ENCODE data around the gene CASP8AP2.
"Not testable (repeated sequence)": the region's sequence is repeated elsewhere in the genome, so short reads cannot be mapped to it uniquely, and the experiment has no call there.

GRCh38 chr6:89910001-89910901 lies 80.6 kb downstream of the CASP8AP2 start:
- TF ChIP-seq EZH2 (IDR thresholded peaks at IDR 0.05; ENCODE audit: insufficient read depth, poor library complexity, severe bottlenecking); EZH2phosphoT487 (IDR thresholded peaks at IDR 0.05; ENCODE audit: insufficient read depth, low read depth): not testable (repeated sequence)

Measured in GM23248 (cell line).